Tibial nerve (tissue), 4 donors: Measurements from ENCODE around the gene RAMP1. TPM values are rescaled to one million over a fixed set of nuclear protein-coding genes. Genes with fewer than 3 reads are reported as not detected.

Source experiments
- DNase-seq, 2 donors: peaks; one replicate each; pipeline ENCODE4 v3.0.0-alpha.2; 2019; ENCODE audit warnings: low spot score in 2 of 2
- H3K27ac ChIP-seq, 4 donors: fragments of 200-600 bp; sonication (generic) in 3 of 4; one replicate each; pipeline ENCODE4 v1.5.1; 2017 to 2019; ENCODE audit warnings: mild to moderate bottlenecking in 1 of 4
- H3K27me3 ChIP-seq, 2 donors: fragments of 200-600 bp; sonication (generic) in 1 of 2; one replicate each; pipeline versions ENCODE4 v1.5.1 to v1.6.0; 2017 to 2019
- H3K36me3 ChIP-seq, 3 donors: fragments of 200-600 bp; sonication (generic); one replicate each; pipeline ENCODE4 v1.5.1; 2018 to 2019
- H3K4me1 ChIP-seq, 4 donors: fragments of 200-600 bp; sonication (generic) in 3 of 4; one replicate each; pipeline ENCODE4 v1.5.1; 2017 to 2019
- H3K4me3 ChIP-seq, 4 donors: fragments of 200-600 bp; sonication (generic) in 3 of 4; one replicate each; pipeline ENCODE4 v1.5.1; 2017 to 2019; ENCODE audit warnings: mild to moderate bottlenecking in 1 of 4, moderate library complexity in 1 of 4
- H3K9me3 ChIP-seq, 4 donors: fragments of 200-600 bp; sonication (generic) in 3 of 4; one replicate each; pipeline ENCODE4 v1.5.1; 2017 to 2019
- EP300 ChIP-seq, 2 donors: sonication (generic); formaldehyde crosslinking; IDR thresholded peaks; one replicate each; pipeline ENCODE4 v1.6.1; 2017; ENCODE audit warnings: antibody characterized with exemption in 2 of 2, mild to moderate bottlenecking in 1 of 2
- POLR2A ChIP-seq, 2 donors: fragments of 450-650 bp; IDR thresholded peaks; one replicate each; pipeline ENCODE4 v1.6.1; 2017; ENCODE audit warnings: antibody characterized with exemption in 2 of 2, mild to moderate bottlenecking in 2 of 2, moderate library complexity in 2 of 2
- WGBS, 2 donors: methylation state at CpG; one replicate each; pipeline ENCODE4 v1.1.5; 2018; 5-methylcytosine and 5-hydroxymethylcytosine counted together
- total RNA-seq, 4 donors: library from RNA; depleted of rRNA; stranded (reverse); fragments of >200 nt; gene quantifications; one replicate each; pipeline ENCODE4 v1.1.0, GENCODE V29; 2016
- TF ChIP-seq, protein P1 (sequence below), 5 experiments: fragments of 200-600 bp in 3 of 5; fragments of 450-650 bp in 2 of 5; sonication (generic) in 3 of 5; IDR thresholded peaks; one replicate each; pipeline ENCODE4 v1.5.1; 2016 to 2019; ENCODE audit warnings: antibody characterized with exemption in 5 of 5, mild to moderate bottlenecking in 3 of 5, moderate library complexity in 2 of 5

The RAMP1 gene
- total RNA-seq, 4 donors from 2014 or later: 60.6 to 105 (median 76.2) TPM

DNA sequence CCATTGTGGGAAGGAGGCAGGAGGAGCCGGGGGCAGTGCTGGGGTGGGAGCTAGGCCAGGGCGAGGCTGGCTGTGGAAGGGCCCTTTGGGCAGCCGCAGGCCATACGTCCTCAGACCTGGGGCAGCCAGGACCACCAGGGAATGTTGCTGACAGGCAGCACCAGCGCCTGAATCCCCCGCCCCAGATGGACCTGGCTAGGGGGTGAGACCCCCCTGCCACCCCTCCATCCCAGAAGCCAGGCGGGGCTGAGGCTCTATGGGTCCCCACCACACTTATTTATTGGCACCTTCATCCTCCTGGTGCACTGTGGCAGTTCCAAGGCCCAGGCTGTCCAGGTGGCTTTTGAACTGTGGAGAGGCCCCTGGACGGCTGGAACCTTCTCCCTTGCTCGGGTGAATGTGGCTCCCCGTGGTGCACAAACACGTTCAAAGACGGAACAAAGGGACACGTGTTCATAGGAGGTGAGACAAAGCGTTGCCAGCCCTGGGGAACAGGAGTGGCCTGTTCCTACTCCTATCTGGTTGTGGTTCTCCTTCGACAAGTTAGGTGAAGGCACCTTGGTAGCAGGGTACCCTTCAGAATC lies 35.1 kb downstream of the RAMP1 start:
- no peak for TF ChIP-seq EP300 (IDR thresholded peaks at IDR 0.05)
- TF ChIP-seq, protein P1, sequence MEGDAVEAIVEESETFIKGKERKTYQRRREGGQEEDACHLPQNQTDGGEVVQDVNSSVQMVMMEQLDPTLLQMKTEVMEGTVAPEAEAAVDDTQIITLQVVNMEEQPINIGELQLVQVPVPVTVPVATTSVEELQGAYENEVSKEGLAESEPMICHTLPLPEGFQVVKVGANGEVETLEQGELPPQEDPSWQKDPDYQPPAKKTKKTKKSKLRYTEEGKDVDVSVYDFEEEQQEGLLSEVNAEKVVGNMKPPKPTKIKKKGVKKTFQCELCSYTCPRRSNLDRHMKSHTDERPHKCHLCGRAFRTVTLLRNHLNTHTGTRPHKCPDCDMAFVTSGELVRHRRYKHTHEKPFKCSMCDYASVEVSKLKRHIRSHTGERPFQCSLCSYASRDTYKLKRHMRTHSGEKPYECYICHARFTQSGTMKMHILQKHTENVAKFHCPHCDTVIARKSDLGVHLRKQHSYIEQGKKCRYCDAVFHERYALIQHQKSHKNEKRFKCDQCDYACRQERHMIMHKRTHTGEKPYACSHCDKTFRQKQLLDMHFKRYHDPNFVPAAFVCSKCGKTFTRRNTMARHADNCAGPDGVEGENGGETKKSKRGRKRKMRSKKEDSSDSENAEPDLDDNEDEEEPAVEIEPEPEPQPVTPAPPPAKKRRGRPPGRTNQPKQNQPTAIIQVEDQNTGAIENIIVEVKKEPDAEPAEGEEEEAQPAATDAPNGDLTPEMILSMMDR (IDR thresholded peaks at IDR 0.05): no peak
- no peak for TF ChIP-seq POLR2A (IDR thresholded peaks at IDR 0.05)
- no peaks in the 10 kb centered on the region for H3K9me3 ChIP-seq
- DNase-seq: no peak
- H3K4me3 ChIP-seq: no peak overlapping the region
- peak overlapping the region in 1 of 4 donors; percentile 73 for H3K27ac ChIP-seq
- H3K36me3 ChIP-seq: no peaks in the 10 kb centered on the region
- 91 to 93% methylated on average over 14 of the region's 15 CpGs for WGBS, 2 donors
- no peaks in the 10 kb centered on the region for H3K27me3 ChIP-seq
- H3K4me1 ChIP-seq: peaks cover 0 to 12% (median 10%) of the 10 kb centered on the region in 4 donors

DNA sequence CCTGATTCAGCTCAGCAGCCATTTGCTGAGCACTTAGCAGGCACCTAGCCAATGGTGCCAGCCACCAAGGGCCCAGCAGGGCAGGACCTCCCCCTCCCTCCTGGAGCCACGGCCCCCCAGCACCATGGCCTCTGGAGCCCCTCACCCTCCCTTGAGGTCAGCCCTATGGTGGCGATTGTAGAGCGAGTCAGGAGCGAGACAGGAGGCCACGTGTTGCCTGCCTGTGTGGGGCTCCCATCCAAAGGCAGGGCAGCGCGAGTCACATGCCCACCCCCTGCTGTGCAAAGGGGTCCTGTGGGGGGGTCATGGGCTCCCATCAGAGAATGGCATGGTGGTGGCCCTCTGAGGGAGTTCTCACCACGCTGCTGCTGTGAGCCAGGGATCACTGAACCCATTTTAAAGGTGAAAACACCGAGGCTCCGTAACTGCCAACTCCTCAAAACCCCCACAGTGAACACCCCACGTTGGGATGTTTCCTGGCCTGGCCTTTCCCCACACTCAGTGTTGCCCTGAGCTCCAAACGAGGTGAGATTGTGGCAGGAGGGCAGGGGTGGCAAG lies 35.6 kb downstream of the RAMP1 start:
- Histone ChIP-seq H3K27me3 (no peaks in the 10 kb centered on the region), H3K4me3 (no peak overlapping the region), H3K27ac (peak overlapping the region in 3 of 4 donors; percentile 30 to 90 (median 73)), H3K9me3 (no peaks in the 10 kb centered on the region), H3K4me1 (peaks cover 0 to 12% (median 10%) of the 10 kb centered on the region in 4 donors), H3K36me3 (no peaks in the 10 kb centered on the region)
- no peak for TF ChIP-seq EP300 (IDR thresholded peaks at IDR 0.05)
- TF ChIP-seq, protein P1 (IDR thresholded peaks at IDR 0.05): no peak
- DNase-seq: no peak
- whole genome bisulfite sequencing, 2 donors: 84 to 87% methylated on average over 10 to 12 of the region's 12 CpGs

DNA sequence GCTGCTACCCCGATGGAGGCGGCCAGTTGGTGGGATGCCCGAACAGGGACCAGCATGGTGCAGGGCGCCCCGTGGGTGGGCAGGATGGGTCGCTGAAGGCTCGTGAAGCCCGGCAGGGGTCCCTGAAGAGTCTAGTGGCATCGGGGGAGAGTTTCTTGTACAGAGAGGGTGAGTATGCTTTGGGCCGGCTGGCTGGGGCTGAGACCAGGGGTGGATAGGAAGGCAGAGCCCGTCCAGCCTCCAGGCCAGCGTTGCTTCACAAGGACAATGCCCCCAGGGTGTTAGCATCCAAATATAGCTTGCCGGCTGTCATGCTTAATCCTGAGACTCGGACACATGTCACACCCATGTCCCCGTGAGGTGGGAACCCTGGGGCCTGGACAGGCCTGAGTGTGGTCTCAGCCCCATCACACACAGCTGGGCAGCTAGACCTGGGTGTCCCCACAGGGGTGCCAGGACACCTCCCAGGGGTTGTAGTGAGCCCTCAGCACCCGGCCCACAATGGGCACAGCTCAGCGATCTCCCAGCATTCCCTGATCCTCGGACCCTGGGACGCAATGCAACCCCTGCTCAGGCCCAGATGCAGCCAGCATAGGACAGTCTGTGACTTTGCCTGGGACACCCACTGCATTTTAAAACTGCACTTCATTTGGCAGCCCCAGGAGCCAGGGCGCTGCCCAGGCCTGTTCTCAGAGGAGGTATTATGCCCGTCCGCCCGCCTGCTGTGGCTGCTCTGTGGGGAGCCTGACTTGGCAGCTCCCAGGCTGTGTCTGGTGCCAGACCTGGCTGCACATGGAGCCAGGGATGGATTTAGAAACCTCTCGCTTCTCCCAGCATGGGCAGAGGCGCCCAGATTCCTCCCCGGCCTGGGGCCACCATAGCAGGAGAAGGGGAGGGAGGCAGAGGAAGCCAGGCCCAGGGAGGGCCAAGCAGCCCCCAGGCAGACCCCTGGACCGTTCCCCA lies 36.4 kb downstream of the RAMP1 start:
- H3K4me1 ChIP-seq: peaks cover 0 to 12% (median 10%) of the 10 kb centered on the region in 4 donors
- DNase-seq: no peak
- 81 to 82% methylated on average over 17 to 22 of the region's 27 CpGs for WGBS, 2 donors

DNA sequence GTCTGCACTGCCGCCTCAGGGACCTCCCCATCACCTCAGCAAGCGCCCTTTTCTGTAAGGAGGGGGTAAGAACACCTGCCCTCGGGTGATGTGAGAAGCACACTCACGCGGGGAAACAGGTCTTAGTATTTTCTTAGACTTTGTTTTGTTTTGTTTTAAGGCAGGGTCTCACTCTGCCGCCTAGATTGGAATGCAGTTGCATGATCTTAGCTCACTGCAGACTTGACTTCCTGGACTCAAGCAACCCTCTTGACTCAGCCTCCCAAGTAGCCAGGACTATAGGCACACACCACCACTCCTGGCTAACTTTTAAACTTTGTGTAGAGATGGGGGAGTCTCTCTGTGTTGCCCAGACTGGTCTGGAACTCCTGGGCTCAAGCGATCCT lies 37.1 kb downstream of the RAMP1 start:
- Histone ChIP-seq H3K27me3 (no peaks in the 10 kb centered on the region), H3K27ac (peak overlapping the region in 2 of 4 donors; percentile 73 to 90), H3K36me3 (no peaks in the 10 kb centered on the region), H3K4me1 (peaks cover 0 to 12% (median 10%) of the 10 kb centered on the region in 4 donors), H3K4me3 (no peak overlapping the region), H3K9me3 (no peaks in the 10 kb centered on the region)
- no peak for DNase-seq
- WGBS, 2 donors: 52 to 82% methylated on average over 6 to 7 of the region's 7 CpGs
- no peak for TF ChIP-seq POLR2A (IDR thresholded peaks at IDR 0.05)
- TF ChIP-seq, protein P1 (IDR thresholded peaks at IDR 0.05): no peak
- TF ChIP-seq EP300 (IDR thresholded peaks at IDR 0.05): no peak

More for the DNA sequence above, 36.4 kb downstream of the RAMP1 start:
- H3K36me3 ChIP-seq: no peaks in the 10 kb centered on the region
- TF ChIP-seq EP300 (IDR thresholded peaks at IDR 0.05) (no peak), POLR2A (IDR thresholded peaks at IDR 0.05) (no peak)
- TF ChIP-seq, protein P1 (IDR thresholded peaks at IDR 0.05): no peak
- H3K27me3 ChIP-seq: no peaks in the 10 kb centered on the region
- H3K9me3 ChIP-seq: no peaks in the 10 kb centered on the region
- peak overlapping the region in 3 of 4 donors; percentile 30 to 90 (median 73) for H3K27ac ChIP-seq
- H3K4me3 ChIP-seq: no peak overlapping the region
